ENCODE results near the gene DHFR. TPM values are rescaled to one million over a fixed set of nuclear protein-coding genes. Genes with fewer than 3 reads are reported as not detected.

The DHFR gene
- total RNA-seq, result 10 to 100 TPM in 2 of 4 donors, 1 to 10 TPM in 2; 6.2 to 22.7 (median 13.4) TPM

- 0% methylated on average over 5 to 28 of the region's 74 CpGs for WGBS, 2 donors
- peak within 1 kb of the TSS; percentile 86 to 96 (median 94) for H3K27ac ChIP-seq
- H3K36me3 ChIP-seq, result peaks cover 0 to 35% (median 17%) of the 10 kb centered on the region in 3 donors
- no peaks in the 10 kb centered on the region for H3K27me3 ChIP-seq
- H3K4me1 ChIP-seq, result peaks cover 17 to 30% (median 21%) of the 10 kb centered on the region in 3 donors
- peak; percentile 64 for DNase-seq
- H3K9me3 ChIP-seq, result no peaks in the 10 kb centered on the region
- TF ChIP-seq POLR2A (IDR thresholded peaks at IDR 0.05) (peak in 1 of 4 donors; percentile 63), CTCF (IDR thresholded peaks at IDR 0.05) (peak in 4 of 6 experiments; percentile 12 to 36 (median 26))
- H3K4me3 ChIP-seq, result peak within 1 kb of the TSS; percentile 71 to 91 (median 88)
- intact Hi-C loops (cut with DNase I), result no loop called here
Measured at GRCh38 chr5:80654391-80655230, at the start of gene DHFR, which contains the start of gene MSH3. DHFR (minus strand) TSS chr5:80654983; CDS start chr5:80654489, 494 bp downstream. MSH3 (plus strand) TSS chr5:80654652; CDS start chr5:80654728, 76 bp downstream.

DNA sequence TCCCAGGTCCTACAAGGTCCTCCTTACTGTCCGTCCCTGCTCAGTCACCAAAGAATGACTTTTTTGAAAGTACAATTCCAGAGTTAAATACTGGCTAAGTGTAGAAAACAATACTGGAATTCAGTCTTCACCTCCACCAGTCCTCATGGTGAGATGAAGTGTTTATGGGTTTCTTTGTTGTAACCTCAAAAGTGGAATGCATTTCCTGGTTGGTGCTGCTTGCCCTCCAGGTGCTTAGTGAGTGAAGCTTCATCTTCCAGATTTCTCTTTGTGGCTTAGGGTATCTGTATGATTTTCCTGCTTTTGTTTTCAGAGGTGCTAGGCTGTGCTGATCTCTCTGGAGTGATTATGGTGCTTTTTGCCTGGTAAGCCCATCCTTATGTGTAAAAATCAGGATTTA lies 49.4 kb upstream of the DHFR start:
- intact Hi-C loops (cut with DNase I), result no loop called here
- H3K27ac ChIP-seq, result no peak overlapping the region

GRCh38 chr5:80703747-80704146 lies 49.0 kb upstream of the DHFR start:
- 69 to 72% methylated on average over 3 to 5 of the region's 5 CpGs for WGBS, 2 donors
- TF ChIP-seq CTCF (IDR thresholded peaks at IDR 0.05) (no peak), POLR2A (IDR thresholded peaks at IDR 0.05) (no peak)
- Histone ChIP-seq H3K4me1 (no peaks in the 10 kb centered on the region), H3K27ac (no peak overlapping the region), H3K4me3 (no peak overlapping the region), H3K27me3 (no peaks in the 10 kb centered on the region), H3K9me3 (no peaks in the 10 kb centered on the region), H3K36me3 (peaks cover 0 to 44% (median 0%) of the 10 kb centered on the region in 3 donors)
- intact Hi-C loops (cut with DNase I), result no loop called here
- no peak for DNase-seq

More for the DNA sequence above, 49.4 kb upstream of the DHFR start:
- WGBS, 2 donors, result 90% methylated on average over 1 of the region's 1 CpG; no CpG with 5 or more reads in 1 of the 2 donors
- DNase-seq, result no peak
- no peak overlapping the region for H3K4me3 ChIP-seq
- H3K36me3 ChIP-seq, result peaks cover 0 to 49% (median 0%) of the 10 kb centered on the region in 3 donors
- H3K27me3 ChIP-seq, result no peaks in the 10 kb centered on the region
- TF ChIP-seq POLR2A (IDR thresholded peaks at IDR 0.05) (no peak), CTCF (IDR thresholded peaks at IDR 0.05) (no peak)
- H3K9me3 ChIP-seq, result no peaks in the 10 kb centered on the region
- H3K4me1 ChIP-seq, result no peaks in the 10 kb centered on the region

DNA sequence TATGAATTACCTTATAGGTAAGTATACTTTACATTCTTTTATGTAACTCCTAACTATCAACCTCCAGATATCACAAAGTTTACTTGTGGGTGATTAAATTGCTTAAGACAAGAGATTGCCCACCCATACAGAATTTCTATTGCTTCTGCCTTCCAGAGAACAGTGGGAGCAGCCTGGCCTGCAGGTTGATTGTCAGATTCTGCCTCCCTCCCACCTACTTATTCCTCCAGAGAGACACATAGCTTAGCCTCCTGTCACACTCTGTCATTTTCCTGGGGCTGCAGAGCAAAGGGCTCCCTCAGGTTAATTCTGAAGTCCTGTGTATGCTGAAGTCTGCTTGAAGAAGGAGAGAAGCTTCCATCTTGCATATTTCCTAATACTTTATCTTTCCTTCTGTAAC lies 48.5 kb upstream of the DHFR start:
- TF ChIP-seq CTCF (IDR thresholded peaks at IDR 0.05) (no peak), POLR2A (IDR thresholded peaks at IDR 0.05) (no peak)
- no peak overlapping the region for H3K4me3 ChIP-seq
- intact Hi-C loops (cut with DNase I), result no loop called here

GRCh38 chr5:80701597-80701996 lies 46.8 kb upstream of the DHFR start:
- peaks cover 0 to 24% (median 0%) of the 10 kb centered on the region in 3 donors for H3K36me3 ChIP-seq
- H3K27me3 ChIP-seq, result no peaks in the 10 kb centered on the region
- intact Hi-C loops (cut with DNase I), result no loop called here
- TF ChIP-seq POLR2A (IDR thresholded peaks at IDR 0.05) (no peak), CTCF (IDR thresholded peaks at IDR 0.05) (no peak)
- peaks cover 0 to 6% (median 0%) of the 10 kb centered on the region in 3 donors for H3K4me1 ChIP-seq
- DNase-seq, result no peak
- no peaks in the 10 kb centered on the region for H3K9me3 ChIP-seq
- H3K4me3 ChIP-seq, result no peak overlapping the region
- WGBS, 2 donors, result 59 to 70% methylated on average over 1 of the region's 1 CpG
- H3K27ac ChIP-seq, result no peak overlapping the region

More for the DNA sequence above, 48.5 kb upstream of the DHFR start:
- peaks cover 0 to 3% (median 0%) of the 10 kb centered on the region in 3 donors for H3K4me1 ChIP-seq
- peaks cover 0 to 39% (median 0%) of the 10 kb centered on the region in 3 donors for H3K36me3 ChIP-seq
- H3K27ac ChIP-seq, result no peak overlapping the region
- no peak for DNase-seq
- H3K27me3 ChIP-seq, result no peaks in the 10 kb centered on the region
- H3K9me3 ChIP-seq, result no peaks in the 10 kb centered on the region

All from esophagus squamous epithelium (tissue), 5 donors.